NCI-H2107 treated with DMSO at 0.1 percent for 48 hours (cell line): ENCODE results near the gene CISH.

ENCODE experiments used
- DNase-seq: peaks from one replicate; lab custom pipeline; 2025; ENCODE audit not compliant: unreplicated experiment; lab: John Stamatoyannopoulos, UW

The CISH gene

DNA sequence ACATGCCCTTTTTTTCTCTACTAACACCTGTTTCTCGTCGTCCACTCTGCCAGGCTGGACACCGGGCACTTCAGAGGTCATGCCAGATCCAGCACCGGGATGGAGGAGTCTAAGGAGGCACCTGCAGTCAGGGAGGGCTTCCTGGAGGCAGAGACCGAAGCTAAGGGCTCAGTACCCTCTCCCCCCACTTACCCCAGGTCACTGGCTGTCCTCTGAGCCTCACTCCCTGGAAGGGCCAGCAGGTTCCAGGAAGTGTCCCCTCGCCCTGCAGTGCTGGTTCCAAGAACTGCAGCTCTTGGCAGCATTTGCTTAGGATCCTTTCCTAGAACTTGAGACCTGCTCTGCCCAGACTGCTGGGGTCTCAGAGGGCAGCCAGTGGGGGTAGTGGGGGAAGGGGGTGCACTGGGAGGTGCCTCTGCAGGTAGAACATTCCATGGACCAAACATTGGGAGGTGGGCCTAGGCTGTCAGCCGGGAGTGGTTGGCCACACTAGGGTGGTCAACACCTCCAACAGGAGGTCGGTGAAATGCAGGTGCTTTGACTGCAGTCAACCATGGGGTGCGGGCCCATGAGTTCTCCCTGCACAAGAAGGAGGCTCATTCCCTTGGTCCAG, 11.3 kb downstream of the CISH start:
- no peak for DNase-seq

DNA sequence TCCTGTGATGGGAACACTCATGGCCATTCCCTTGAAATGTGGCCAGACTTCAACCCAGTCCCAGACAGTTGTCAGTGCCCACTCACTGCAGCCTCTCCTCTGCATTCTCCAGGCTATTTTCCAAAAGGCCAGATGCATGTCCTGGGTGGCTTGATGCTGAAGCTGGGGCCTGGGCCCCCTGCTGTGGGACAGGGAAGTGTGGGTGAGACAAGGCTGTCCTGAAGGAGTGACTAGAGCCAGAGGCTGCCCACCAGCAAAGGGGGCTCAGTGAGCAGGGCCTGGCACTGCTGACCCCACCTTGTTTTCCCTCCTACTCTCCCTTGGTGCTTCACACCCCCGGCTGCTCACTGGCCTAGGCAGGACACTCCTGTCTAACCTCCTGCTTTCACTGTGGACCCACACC, 11.9 kb downstream of the CISH start:
- DNase-seq: no peak

GRCh38 chr3:50599115-50599715, 12.4 kb downstream of the CISH start:
- no peak for DNase-seq

DNA sequence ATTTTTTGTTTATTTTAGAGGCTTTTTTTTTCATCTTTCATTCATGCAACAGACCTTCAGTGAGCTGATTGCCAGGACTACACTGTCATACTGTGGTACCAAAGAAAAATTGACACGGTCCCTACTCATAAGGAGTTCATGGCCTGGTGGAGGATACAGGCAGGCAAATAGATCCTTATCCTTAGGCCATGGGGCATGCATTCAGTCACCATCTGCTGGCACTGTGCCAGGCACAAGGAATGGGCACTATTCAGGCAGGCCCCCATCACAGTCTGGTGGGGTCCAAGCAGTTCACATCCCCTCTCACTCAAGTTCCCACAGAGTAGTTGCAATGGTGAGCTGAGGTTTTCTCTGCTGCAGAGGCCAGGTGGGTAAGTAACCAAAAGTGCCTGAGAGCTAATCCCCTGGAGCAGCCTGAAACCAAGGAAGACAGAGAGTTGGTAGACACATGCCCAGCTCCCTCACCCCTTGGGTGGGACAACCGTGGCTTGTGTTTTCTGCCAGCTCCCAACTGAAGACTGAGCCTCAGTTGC, 17.3 kb downstream of the CISH start:
- no peak for DNase-seq

DNA sequence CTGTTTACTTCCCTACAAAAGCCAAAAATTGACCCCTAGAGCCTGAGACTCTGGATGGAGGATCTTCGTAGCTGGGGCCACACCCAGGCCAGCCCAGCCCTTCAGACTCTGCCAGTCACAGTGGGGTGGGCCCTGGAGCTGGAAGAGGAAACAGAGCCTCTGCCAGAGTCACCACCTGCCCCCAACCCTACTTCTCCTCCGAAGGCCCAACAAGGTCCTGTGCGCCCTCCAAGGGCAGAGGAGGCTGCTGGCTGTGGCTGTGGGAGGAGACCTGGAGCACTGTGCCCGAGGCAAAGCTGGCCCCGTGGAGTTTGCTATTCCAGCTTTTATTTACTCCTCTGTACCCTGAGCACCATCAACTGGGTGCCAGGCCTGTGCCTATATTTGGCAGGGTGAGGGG, 19.0 kb downstream of the CISH start:
- DNase-seq: no peak

GRCh38 chr3:50591196-50591741, 20.3 kb downstream of the CISH start:
- DNase-seq: no peak

GRCh38 chr3:50588759-50589433, 22.7 kb downstream of the CISH start:
- DNase-seq: no peak

GRCh38 chr3:50587806-50588758, 23.5 kb downstream of the CISH start:
- DNase-seq: no peak

- no peak for DNase-seq
Measured at GRCh38 chr3:50587373-50587772, 24.2 kb downstream of the CISH start.

- DNase-seq: no peak
Measured at GRCh38 chr3:50586763-50587070, 24.9 kb downstream of the CISH start.

DNA sequence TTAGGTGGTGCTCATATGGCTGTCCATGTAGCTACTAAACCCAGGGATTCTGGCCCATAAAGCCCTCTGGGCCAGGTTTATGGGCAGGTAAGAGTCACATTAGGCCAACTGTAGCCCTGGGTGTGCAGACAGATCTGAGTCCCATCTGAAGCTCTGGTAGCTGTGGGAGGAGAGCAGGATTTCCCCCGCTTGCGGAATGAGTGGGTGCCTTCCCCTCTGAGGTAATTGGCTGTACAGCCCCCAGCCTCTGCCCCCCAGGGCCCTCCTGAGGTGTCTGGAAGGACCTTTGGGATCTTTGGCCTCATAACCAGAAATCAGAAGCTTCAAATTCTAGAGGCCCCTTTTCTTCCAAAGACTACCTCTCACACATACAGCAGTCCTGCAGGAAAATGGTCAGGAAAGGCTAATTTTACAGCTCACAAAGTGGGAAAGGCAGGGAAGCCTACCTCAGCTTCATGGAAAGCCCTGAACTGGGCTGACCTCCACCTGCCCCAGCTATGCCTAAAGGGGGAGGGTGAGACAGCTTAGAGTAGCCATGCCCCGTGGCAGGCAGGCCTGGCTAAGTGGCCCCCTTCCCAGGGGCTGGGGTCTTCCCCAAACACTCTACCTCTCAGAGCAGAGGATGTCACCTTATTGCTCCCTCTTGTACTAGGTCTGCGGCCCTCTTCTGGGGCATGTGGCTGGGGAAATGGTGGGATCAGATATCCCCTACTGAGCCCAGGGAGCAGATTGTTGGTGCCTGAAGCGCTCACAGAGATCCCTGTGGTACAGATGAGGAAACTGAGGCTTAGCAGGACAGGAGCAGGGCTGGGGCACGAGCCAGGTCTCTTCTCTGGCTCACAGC, 25.4 kb downstream of the CISH start:
- no peak for DNase-seq

- no peak for DNase-seq
Measured at GRCh38 chr3:50584391-50584790, 27.2 kb downstream of the CISH start.

DNA sequence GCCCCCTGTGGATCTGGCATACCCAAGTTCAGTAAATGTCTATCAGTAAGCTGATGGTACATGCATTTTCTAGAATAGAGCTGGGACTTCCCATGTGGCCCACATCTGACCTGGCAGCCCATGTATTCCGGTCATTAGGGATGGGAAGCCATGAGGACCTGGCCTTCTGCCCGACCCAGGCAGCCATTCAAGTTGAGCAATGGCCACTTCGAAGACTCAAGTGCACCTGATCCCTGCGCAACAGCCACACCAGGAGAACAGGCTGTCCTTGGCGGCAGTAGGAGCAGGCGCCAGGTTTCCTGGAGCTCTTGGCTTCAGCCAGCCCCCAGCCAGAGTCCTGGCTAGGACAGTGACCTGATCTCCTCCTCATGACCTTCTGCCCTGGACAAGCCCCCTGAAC, 27.7 kb downstream of the CISH start:
- no peak for DNase-seq

DNA sequence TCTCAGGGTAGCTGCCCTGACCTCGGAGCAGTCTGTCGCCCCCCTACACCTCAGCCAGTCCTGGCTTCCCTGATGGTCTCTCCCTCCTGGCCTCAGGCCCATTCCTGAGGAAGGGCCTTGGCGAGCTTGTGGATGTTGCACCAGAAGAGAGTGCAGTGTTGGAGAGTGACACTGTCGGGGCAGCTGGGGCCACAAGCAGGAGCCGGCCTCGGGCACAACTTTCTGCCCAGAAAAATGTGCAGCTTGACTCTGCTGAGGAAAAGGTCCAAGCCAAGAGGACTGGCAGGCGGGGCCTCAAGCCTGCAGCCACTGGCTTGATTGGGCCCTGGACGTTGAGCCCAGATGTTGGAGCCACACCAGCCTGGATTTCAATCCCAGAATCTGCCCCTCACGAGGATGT, 29.5 kb downstream of the CISH start:
- DNase-seq: no peak

- no peak for DNase-seq
Measured at GRCh38 chr3:50581459-50581842, 30.1 kb downstream of the CISH start.

DNA sequence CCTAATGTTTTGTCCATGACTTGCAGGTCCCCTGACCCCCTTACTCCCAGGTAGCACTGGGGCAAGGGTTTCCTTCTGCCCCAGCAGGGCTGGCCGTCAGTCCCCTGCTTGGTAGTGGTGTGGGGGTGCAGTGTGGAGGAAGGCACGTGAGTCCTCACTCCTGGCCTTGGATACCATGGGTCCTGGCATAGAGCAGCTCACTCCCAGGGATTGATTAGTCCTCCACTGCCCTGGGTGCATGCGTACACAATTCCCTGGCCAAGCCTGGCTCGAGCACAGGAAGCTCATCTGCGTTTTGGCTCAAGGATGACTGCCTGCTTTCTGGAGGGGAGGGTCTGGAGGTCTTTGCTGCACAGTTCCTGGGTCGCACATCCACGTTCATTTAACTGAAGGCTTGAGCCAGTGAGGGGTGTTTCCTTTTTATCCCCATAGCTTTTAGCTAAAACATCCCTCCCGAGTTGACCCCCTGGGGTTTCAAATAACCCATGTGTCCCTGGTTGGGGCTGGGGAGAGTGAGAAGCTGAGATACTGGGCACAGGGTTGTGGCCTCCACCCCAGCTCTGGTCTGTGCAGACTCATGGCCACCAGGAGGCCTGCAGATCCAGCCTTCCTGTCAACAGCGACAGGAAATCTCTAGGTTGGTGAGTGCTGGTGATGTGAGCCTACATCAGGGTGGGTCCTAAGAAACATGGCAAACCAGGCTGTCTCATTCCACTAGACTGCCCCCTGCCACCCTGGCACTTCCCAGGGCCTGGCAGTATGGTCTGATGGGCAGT, 30.7 kb downstream of the CISH start:
- no peak for DNase-seq

- no peak for DNase-seq
Measured at GRCh38 chr3:50577348-50577747, 34.2 kb downstream of the CISH start.

- DNase-seq: no peak
Measured at GRCh38 chr3:50575372-50575771, 36.2 kb downstream of the CISH start.

DNA sequence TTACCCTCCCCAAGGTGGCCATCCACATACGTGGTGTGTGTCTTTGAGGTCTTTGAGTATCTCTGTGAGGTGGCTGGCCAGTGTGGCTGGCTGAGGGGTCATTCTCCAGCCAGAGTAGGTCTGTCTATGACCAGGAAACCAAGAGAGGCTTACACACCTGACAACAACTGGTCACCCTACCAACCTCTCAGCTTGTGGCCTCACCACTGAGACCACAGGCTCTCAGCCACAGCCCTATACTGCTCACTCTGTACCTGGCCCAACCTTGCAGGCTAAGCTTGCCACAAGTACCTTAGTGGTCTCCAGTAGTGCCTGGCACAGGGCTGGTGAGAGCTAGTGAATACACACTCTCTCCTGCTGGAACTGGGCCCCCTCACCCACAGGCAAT, 37.1 kb downstream of the CISH start:
- DNase-seq: no peak
